Tibial nerve (tissue), 3 donors: ENCODE measurements around the gene SLC2A14.
A peak's percentile ranks its signal among the peaks of the same experiment; 100 is the strongest.

Source experiments
- POLR2A ChIP-seq, 2 donors: fragments of 450-650 bp; IDR thresholded peaks; one replicate each; pipeline ENCODE4 v1.6.1; 2017; ENCODE audit warnings: antibody characterized with exemption in 2 of 2, mild to moderate bottlenecking in 2 of 2, moderate library complexity in 2 of 2
- TF ChIP-seq, protein P1 (sequence below), 5 experiments: fragments of 200-600 bp in 3 of 5; fragments of 450-650 bp in 2 of 5; sonication (generic) in 3 of 5; IDR thresholded peaks; one replicate each; pipeline ENCODE4 v1.5.1; 2016 to 2019; ENCODE audit warnings: antibody characterized with exemption in 5 of 5, mild to moderate bottlenecking in 3 of 5, moderate library complexity in 2 of 5

DNA sequence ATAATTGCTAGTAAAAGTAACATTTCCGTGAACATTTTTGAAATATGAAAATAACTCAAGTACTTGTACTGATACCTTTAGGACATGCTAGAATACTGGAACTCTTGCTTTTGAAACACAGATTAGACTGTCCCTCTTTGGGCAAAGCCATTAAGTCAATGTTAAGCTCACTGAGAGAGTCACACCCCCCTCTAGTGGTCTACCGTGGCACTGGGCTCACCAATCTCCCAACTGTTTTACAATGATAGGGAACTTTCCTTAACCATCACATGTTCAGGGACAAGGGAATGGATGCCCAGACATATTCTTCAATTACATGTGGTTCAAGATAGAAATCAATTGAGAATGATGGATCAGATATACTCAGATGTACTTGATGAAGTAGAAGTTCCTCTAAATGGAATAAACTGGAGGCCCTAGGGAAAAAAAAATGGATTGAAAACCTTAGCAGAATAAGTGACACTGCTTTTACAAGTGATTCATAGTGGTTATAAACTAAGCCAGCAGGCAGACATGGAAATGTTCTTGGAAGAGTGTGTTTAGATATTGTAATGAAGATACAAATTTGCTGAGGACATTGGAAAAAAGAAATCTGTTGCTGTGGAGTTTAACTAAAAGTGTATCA lies 65.7 kb downstream of the SLC2A14 start:
- TF ChIP-seq, protein P1, sequence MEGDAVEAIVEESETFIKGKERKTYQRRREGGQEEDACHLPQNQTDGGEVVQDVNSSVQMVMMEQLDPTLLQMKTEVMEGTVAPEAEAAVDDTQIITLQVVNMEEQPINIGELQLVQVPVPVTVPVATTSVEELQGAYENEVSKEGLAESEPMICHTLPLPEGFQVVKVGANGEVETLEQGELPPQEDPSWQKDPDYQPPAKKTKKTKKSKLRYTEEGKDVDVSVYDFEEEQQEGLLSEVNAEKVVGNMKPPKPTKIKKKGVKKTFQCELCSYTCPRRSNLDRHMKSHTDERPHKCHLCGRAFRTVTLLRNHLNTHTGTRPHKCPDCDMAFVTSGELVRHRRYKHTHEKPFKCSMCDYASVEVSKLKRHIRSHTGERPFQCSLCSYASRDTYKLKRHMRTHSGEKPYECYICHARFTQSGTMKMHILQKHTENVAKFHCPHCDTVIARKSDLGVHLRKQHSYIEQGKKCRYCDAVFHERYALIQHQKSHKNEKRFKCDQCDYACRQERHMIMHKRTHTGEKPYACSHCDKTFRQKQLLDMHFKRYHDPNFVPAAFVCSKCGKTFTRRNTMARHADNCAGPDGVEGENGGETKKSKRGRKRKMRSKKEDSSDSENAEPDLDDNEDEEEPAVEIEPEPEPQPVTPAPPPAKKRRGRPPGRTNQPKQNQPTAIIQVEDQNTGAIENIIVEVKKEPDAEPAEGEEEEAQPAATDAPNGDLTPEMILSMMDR (IDR thresholded peaks at IDR 0.05): peak; percentile 51 to 74 (median 63)
- TF ChIP-seq POLR2A (IDR thresholded peaks at IDR 0.05): no peak
